C4-2B (cell line): ENCODE results near the gene TASOR2.

Source experiments
- H3K27ac ChIP-seq: fragments of 450-650 bp; 2 replicates; pipeline ENCODE4 v1.5.1; 2017
- ZFX ChIP-seq: fragments of 450-650 bp; IDR thresholded peaks from 2 replicates; pipeline ENCODE4 v1.6.1; 2017
- TF ChIP-seq, protein P1 (sequence below): fragments of 450-650 bp; conservative IDR thresholded peaks from 2 replicates; pipeline ENCODE4 v1.5.1; 2017; ENCODE audit warnings: mild to moderate bottlenecking

TASOR2 gene

GRCh38 chr10:5649746-5650145 is 34.9 kb upstream of the TASOR2 start:
- TF ChIP-seq ZFX = no peak
- TF ChIP-seq, protein P1, sequence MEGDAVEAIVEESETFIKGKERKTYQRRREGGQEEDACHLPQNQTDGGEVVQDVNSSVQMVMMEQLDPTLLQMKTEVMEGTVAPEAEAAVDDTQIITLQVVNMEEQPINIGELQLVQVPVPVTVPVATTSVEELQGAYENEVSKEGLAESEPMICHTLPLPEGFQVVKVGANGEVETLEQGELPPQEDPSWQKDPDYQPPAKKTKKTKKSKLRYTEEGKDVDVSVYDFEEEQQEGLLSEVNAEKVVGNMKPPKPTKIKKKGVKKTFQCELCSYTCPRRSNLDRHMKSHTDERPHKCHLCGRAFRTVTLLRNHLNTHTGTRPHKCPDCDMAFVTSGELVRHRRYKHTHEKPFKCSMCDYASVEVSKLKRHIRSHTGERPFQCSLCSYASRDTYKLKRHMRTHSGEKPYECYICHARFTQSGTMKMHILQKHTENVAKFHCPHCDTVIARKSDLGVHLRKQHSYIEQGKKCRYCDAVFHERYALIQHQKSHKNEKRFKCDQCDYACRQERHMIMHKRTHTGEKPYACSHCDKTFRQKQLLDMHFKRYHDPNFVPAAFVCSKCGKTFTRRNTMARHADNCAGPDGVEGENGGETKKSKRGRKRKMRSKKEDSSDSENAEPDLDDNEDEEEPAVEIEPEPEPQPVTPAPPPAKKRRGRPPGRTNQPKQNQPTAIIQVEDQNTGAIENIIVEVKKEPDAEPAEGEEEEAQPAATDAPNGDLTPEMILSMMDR = no peak
- H3K27ac ChIP-seq = no peak overlapping the region

DNA sequence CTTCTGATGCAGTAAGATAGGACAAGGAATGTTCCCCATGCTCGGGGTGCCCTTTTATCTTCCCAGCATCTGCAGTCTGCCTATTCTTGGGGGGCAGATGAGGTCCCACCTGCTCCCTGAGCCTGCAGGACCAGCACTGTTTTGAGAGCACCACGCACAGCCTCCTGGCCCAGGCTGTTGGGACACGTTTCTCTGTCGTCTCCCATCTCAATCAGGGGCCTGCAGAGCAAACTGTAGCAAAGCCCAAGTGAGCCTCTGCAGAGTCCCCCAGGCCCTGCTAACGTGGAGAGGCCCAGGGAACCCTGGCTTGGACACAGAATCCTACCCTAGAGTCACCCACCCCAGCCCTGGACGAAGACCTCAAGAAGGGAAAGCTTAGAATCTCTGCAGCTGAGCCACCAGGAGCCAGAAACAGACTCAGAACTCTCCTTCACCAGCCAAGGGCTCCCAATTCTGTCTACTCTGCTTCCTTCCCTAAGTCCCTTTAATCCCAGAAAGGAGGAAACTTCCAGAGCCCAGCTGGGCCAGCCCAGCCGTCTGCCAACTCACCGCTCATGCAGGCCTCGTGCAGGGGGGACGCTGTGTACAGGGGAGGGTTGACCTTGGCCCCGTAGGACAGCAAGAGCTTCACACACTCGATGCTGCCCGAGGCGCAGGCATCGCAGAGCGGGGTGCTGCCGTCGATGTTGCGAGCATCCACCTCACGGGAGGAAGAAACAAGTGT is 33.8 kb upstream of the TASOR2 start:
- TF ChIP-seq ZFX = no peak
- TF ChIP-seq, protein P1 = no peak
- H3K27ac ChIP-seq = peak overlapping the region; percentile 88

DNA sequence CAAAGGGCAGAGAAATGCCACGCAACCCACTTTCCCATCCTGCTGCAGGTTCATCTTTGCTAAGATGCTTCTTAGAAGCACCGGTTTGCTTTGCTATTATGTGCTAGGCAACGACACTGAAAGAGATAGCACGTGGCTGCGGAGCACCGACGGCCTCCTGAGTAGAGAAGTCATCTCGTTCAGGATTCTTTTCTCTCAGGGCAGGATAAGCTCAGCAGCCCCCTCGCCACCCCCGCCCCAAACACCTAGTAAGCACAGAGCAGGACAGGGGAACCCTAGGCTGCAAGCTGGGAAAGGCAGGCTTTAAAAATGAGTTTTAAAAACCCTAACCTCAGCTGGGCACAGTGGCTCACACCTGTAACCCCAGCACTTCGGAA is 33.3 kb upstream of the TASOR2 start:
- no peak for TF ChIP-seq ZFX
- TF ChIP-seq, protein P1 = no peak
- H3K27ac ChIP-seq = peak overlapping the region; percentile 88

DNA sequence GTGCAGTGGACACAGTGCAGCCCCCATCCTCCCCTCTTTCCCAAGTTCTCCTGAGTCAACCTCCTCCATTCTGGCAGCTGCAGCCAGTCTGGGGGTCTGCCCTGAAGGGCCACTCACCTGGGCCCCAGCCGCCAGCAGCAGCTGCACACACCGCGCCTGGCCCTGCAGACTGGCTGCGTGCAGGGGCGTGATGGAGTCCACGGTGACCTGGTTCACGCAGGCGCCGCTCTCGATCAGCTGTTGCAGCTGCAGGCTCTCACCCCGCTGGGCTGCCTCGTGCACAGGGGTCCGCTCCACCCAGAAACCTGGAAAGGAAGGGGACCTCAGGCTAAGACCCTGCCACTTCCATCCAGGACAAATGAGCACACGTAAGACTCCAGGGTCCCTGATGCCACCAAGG is 31.9 kb upstream of the TASOR2 start:
- TF ChIP-seq ZFX = no peak
- TF ChIP-seq, protein P1 = no peak
- peak overlapping the region; percentile 88 for H3K27ac ChIP-seq

- H3K27ac ChIP-seq = peak overlapping the region; percentile 88
These were observed 30.4 kb upstream of the TASOR2 start for GRCh38 chr10:5654218-5654755.

DNA sequence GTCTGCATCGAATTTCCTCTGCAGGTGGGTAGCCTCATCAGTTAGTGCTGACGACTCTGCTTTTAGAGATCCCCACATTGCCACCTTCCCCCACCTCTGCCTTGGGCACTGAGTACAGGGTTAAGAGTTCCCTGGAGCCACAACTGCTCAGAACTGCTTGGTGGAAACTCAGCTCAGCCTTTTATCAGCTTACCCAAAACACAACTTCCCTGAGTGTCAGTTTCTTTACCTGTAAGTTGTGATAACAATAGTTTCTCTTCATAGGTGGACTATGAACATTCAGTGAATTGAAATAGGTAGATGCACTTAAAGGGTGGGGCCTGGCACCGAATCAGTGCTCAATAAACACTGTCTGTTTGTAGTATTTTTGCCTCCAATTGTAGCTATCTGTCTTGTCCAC is 29.5 kb upstream of the TASOR2 start:
- TF ChIP-seq, protein P1 = no peak
- no peak for TF ChIP-seq ZFX
- peak overlapping the region; percentile 88 for H3K27ac ChIP-seq

More at GRCh38 chr10:5654218-5654755, 30.4 kb upstream of the TASOR2 start:
- TF ChIP-seq, protein P1 = no peak
- TF ChIP-seq ZFX = no peak

GRCh38 chr10:5656737-5657579 is 27.7 kb upstream of the TASOR2 start:
- TF ChIP-seq, protein P1 = no peak
- TF ChIP-seq ZFX = no peak
- no peak overlapping the region for H3K27ac ChIP-seq
